HEK293 (cell line): ENCODE results near the gene UBE2G2.
A peak's percentile ranks its signal among the peaks of the same experiment; 100 is the strongest.

Source experiments
- CTCF ChIA-PET: fragments of 350-600 bp; formaldehyde crosslinking; extraction: SDS; loops from one replicate; lab custom pipeline; 2021; ENCODE audit warnings: antibody characterized with exemption; lab: Yijun Ruan, JAX
- POLR2A ChIA-PET: fragments of 300-600 bp; formaldehyde crosslinking; extraction: SDS; loops from one replicate; lab custom pipeline; 2020; ENCODE audit warnings: antibody characterized with exemption, inconsistent platforms; lab: Yijun Ruan, JAX
- H3K27ac ChIP-seq: fragments of 200-500 bp; sonication (Bioruptor generic); 2 replicates; pipeline ENCODE4 v1.5.1; 2014; ENCODE audit warnings: low read depth, low read length, control low read depth, inconsistent platforms; ENCODE audit errors: extremely low read depth
- H3K36me3 ChIP-seq, 2 experiments: fragments of 200-500 bp in 1 of 2; sonication (Bioruptor generic) in 1 of 2; 1 replicate in 1 of 2; 2 replicates in 1 of 2; pipeline ENCODE4 v1.5.1; 2014 to 2017; ENCODE audit warnings: inconsistent platforms in 2 of 2, low read length in 2 of 2; ENCODE audit not compliant: control insufficient read depth in 2 of 2, insufficient read depth in 1 of 2
- H3K4me1 ChIP-seq: fragments of 200-500 bp; sonication (Bioruptor generic); 2 replicates; pipeline ENCODE4 v1.5.1; 2014; ENCODE audit warnings: mild to moderate bottlenecking, low read length, inconsistent platforms; ENCODE audit not compliant: control insufficient read depth, insufficient read depth
- H3K4me3 ChIP-seq: 2 replicates; pipeline ENCODE4 v1.5.1; 2011; ENCODE audit warnings: low read depth, mild to moderate bottlenecking, control low read depth, low read length, moderate library complexity
- H3K9me3 ChIP-seq: fragments of 200-500 bp; sonication (Bioruptor generic); 2 replicates; pipeline ENCODE4 v1.5.1; 2014; ENCODE audit warnings: low read depth, low read length, inconsistent platforms; ENCODE audit not compliant: control insufficient read depth, insufficient read depth
- EGR2 ChIP-seq: fragments of 450-650 bp; formaldehyde crosslinking; IDR thresholded peaks from 2 replicates; pipeline ENCODE4 v1.5.1; 2016; ENCODE audit warnings: low read depth, missing biosample characterization, missing genetic modification characterization
- GLIS1 ChIP-seq: fragments of 450-650 bp; formaldehyde crosslinking; IDR thresholded peaks from 2 replicates; pipeline ENCODE4 v1.5.1; 2016; ENCODE audit warnings: missing biosample characterization, missing genetic modification characterization
- GLIS2 ChIP-seq: fragments of 450-650 bp; formaldehyde crosslinking; IDR thresholded peaks from 2 replicates; pipeline ENCODE4 v1.5.1; 2016; ENCODE audit warnings: missing biosample characterization, missing genetic modification characterization
- HIC1 ChIP-seq: fragments of 450-650 bp; formaldehyde crosslinking; IDR thresholded peaks from 2 replicates; pipeline ENCODE4 v1.5.1; 2016; ENCODE audit warnings: missing biosample characterization, missing genetic modification characterization
- KLF1 ChIP-seq: fragments of 450-650 bp; formaldehyde crosslinking; IDR thresholded peaks from 2 replicates; pipeline ENCODE4 v1.5.1; 2016; ENCODE audit warnings: missing biosample characterization, missing genetic modification characterization
- KLF10 ChIP-seq: fragments of 450-650 bp; IDR thresholded peaks from 2 replicates; pipeline ENCODE4 v1.5.1; 2018; ENCODE audit warnings: missing biosample characterization, mild to moderate bottlenecking, missing genetic modification characterization
- KLF9 ChIP-seq: fragments of 450-650 bp; formaldehyde crosslinking; IDR thresholded peaks from 2 replicates; pipeline ENCODE4 v1.5.1; 2016; ENCODE audit warnings: missing biosample characterization, missing genetic modification characterization, low read depth
- OSR2 ChIP-seq: fragments of 450-650 bp; formaldehyde crosslinking; IDR thresholded peaks from 2 replicates; pipeline ENCODE4 v1.5.1; 2016; ENCODE audit warnings: missing biosample characterization, missing genetic modification characterization
- PATZ1 ChIP-seq: fragments of 450-650 bp; formaldehyde crosslinking; IDR thresholded peaks from 2 replicates; pipeline ENCODE4 v1.5.1; 2016; ENCODE audit warnings: missing biosample characterization, missing genetic modification characterization
- SP2 ChIP-seq: fragments of 450-650 bp; formaldehyde crosslinking; IDR thresholded peaks from 2 replicates; pipeline ENCODE4 v1.5.1; 2016; ENCODE audit warnings: missing biosample characterization, missing genetic modification characterization
- SP3 ChIP-seq: fragments of 450-650 bp; formaldehyde crosslinking; IDR thresholded peaks from 2 replicates; pipeline ENCODE4 v1.5.1; 2016; ENCODE audit warnings: missing biosample characterization, missing genetic modification characterization
- SP7 ChIP-seq: fragments of 450-650 bp; formaldehyde crosslinking; IDR thresholded peaks from 2 replicates; pipeline ENCODE4 v1.5.1; 2016; ENCODE audit warnings: missing biosample characterization, missing genetic modification characterization
- ZBTB20 ChIP-seq: fragments of 450-650 bp; formaldehyde crosslinking; IDR thresholded peaks from 2 replicates; pipeline ENCODE4 v1.5.1; 2016; ENCODE audit warnings: missing biosample characterization, missing genetic modification characterization
- ZFHX2 ChIP-seq: fragments of 450-650 bp; formaldehyde crosslinking; conservative IDR thresholded peaks from 2 replicates; pipeline ENCODE4 v1.5.1; 2016; ENCODE audit warnings: missing biosample characterization, missing genetic modification characterization
- ZIC2 ChIP-seq: fragments of 450-650 bp; formaldehyde crosslinking; IDR thresholded peaks from 2 replicates; pipeline ENCODE4 v1.5.1; 2016; ENCODE audit warnings: missing biosample characterization, missing genetic modification characterization
- ZNF202 ChIP-seq: fragments of 450-650 bp; formaldehyde crosslinking; IDR thresholded peaks from 2 replicates; pipeline ENCODE4 v1.5.1; 2016; ENCODE audit warnings: missing biosample characterization, missing genetic modification characterization, borderline replicate concordance
- ZNF221 ChIP-seq: fragments of 450-650 bp; formaldehyde crosslinking; IDR thresholded peaks from 2 replicates; pipeline ENCODE4 v1.5.1; 2017; ENCODE audit warnings: missing biosample characterization, missing genetic modification characterization, borderline replicate concordance
- ZNF248 ChIP-seq: fragments of 450-650 bp; formaldehyde crosslinking; IDR thresholded peaks from 2 replicates; pipeline ENCODE4 v1.5.1; 2017; ENCODE audit warnings: missing biosample characterization, missing genetic modification characterization
- ZNF391 ChIP-seq: fragments of 450-650 bp; formaldehyde crosslinking; IDR thresholded peaks from 2 replicates; pipeline ENCODE4 v1.5.1; 2016; ENCODE audit warnings: low read depth, missing biosample characterization, missing genetic modification characterization, borderline replicate concordance
- ZNF423 ChIP-seq: fragments of 450-650 bp; formaldehyde crosslinking; IDR thresholded peaks from 2 replicates; pipeline ENCODE4 v1.5.1; 2016; ENCODE audit warnings: missing biosample characterization, missing genetic modification characterization
- ZNF600 ChIP-seq: fragments of 450-650 bp; formaldehyde crosslinking; IDR thresholded peaks from 2 replicates; pipeline ENCODE4 v1.5.1; 2016; ENCODE audit warnings: missing biosample characterization, missing genetic modification characterization
- ZNF621 ChIP-seq: fragments of 450-650 bp; formaldehyde crosslinking; IDR thresholded peaks from 2 replicates; pipeline ENCODE4 v1.5.1; 2017; ENCODE audit warnings: missing biosample characterization, missing genetic modification characterization
- ZNF747 ChIP-seq: fragments of 450-650 bp; formaldehyde crosslinking; IDR thresholded peaks from 2 replicates; pipeline ENCODE4 v1.5.1; 2016; ENCODE audit warnings: missing biosample characterization, missing genetic modification characterization
- ZNF785 ChIP-seq: fragments of 450-650 bp; formaldehyde crosslinking; IDR thresholded peaks from 2 replicates; pipeline ENCODE4 v1.5.1; 2016; ENCODE audit warnings: missing biosample characterization, missing genetic modification characterization
- TF ChIP-seq, protein P1 (sequence below): sonication (generic); formaldehyde crosslinking; IDR thresholded peaks from 2 replicates; pipeline ENCODE4 v1.8.1; 2022; ENCODE audit warnings: mild to moderate bottlenecking, moderate library complexity, missing genetic modification reagents
- TF ChIP-seq, protein P2 (sequence below): fragments of 450-650 bp; formaldehyde crosslinking; IDR thresholded peaks from 2 replicates; pipeline ENCODE4 v1.5.1; 2017; ENCODE audit warnings: missing biosample characterization, missing genetic modification characterization

The UBE2G2 gene

DNA sequence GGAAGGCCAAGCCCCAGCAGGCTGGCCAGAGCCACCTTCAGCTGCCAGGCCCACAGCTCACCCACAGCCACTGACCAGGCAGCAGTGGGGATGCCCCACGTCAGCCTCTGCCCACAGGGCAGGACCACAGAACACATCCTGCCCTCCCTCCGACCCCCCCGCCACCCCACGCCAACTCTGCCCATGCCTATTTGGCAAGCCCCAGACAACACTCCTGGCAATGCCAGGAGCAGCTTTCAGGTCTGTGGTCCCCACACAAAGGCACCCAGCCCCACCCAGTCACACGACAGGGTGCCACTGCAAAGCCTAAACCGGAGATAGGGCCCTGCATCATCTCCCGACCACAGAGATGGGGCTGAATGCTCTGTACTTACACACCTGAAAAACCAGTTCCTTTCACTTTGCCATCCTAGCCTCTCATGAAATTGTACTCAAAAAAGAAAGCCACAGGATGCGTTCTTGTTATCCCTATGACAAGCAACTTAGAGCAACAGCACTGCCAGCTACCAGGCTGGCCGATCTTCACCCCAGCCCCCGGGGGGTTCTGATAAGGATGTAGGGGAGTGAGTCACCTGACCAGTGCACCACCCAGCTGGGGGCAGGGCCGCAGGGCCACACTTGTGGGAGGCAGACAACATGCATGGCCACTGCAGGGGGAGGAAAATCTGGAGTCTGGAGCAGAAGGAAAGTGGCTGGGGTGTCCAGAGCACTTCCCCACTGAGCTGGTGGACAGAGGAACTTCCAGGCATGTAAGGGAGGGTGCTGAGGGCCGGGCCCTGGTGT is 36.2 kb downstream of the UBE2G2 start:
- peaks cover 6 to 16% of the 10 kb centered on the region in 2 experiments; a peak in 2 of 3 replicates for H3K36me3 ChIP-seq
- no peaks in the 10 kb centered on the region for H3K9me3 ChIP-seq
- no peak overlapping the region; the same call in 1 of the 2 replicates for H3K27ac ChIP-seq
- no peaks in the 10 kb centered on the region for H3K4me1 ChIP-seq
- ChIA-PET POLR2A (no interaction called here), CTCF (interaction anchor here (1.0 kb wide), 1 partner anchor 22 kb away, joined by 3 read pairs; no protein-coding TSS in a partner anchor)
- no peak overlapping the region for H3K4me3 ChIP-seq
- TF ChIP-seq PATZ1 (0 out of 2 replicates have a peak, but pooled peaks have one; percentile 13), ZNF221 (tag by site-specific recombination) (no peak), ZNF747 (tag by site-specific recombination) (no peak), ZNF621 (tag by site-specific recombination) (no peak), ZNF600 (tag by site-specific recombination) (0 out of 2 replicates have a peak, but pooled peaks have one; percentile 29), KLF1 (tag by site-specific recombination) (peak; percentile 42), SP7 (tag by site-specific recombination) (no peak), GLIS1 (tag by site-specific recombination) (peak; percentile 99), GLIS2 (peak; percentile 9; the same call in 1 of the 2 replicates), EGR2 (tag by site-specific recombination) (peak; percentile 14), ZNF423 (tag by site-specific recombination) (peak; percentile 61; the same call in 1 of the 2 replicates), ZIC2 (tag by site-specific recombination) (peak; percentile 95), ZNF202 (no peak), ZFHX2 (tag by site-specific recombination) (peak; percentile 12; the same call in 1 of the 2 replicates)
- TF ChIP-seq, protein P1, sequence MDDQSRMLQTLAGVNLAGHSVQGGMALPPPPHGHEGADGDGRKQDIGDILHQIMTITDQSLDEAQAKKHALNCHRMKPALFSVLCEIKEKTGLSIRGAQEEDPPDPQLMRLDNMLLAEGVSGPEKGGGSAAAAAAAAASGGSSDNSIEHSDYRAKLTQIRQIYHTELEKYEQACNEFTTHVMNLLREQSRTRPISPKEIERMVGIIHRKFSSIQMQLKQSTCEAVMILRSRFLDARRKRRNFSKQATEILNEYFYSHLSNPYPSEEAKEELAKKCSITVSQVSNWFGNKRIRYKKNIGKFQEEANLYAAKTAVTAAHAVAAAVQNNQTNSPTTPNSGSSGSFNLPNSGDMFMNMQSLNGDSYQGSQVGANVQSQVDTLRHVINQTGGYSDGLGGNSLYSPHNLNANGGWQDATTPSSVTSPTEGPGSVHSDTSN: no peak
- TF ChIP-seq, all 188 proteins: peak for 9

DNA sequence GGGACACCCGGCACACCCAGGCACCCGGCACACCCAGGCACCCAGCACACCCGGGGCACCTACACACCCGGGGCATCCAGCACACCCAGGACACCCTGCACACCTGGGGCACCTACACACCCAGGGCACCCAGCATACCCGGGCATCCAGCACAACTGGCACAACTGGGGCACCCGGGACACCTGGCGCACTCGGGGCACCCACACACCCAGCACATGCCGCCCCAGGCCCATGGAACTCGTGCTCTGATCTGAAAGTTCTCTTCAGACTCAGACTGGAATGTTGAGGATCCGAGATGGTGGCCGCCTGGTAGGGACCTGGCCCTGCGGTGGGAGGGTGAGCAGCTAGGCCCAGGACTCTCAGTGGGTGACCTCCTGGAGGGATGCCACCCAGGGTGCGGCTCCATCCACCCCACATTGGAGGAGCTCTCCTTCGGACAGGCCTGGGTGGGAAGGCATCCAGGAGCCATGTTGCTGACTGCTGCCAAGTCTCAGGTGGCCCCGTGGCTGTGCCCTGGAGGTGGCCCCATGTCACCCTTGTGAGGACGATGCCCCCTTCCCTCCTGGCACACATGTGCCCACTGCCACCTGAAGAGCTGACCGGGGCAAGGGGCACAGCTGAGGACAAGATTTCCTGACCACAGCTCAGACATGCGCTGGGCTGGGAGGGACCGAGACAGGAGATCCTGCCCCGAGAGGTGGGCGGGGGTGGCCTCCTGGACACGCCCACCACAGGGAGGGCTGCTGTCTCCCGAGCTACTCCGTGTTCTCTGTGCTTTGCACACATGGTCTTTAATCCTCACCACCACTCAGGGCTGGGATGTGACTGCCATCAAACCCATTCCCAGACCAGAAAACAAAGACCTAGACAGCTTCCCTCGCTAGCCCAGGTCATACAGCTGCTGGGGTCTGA is 37.0 kb downstream of the UBE2G2 start:
- ChIA-PET POLR2A (no interaction called here), CTCF (interaction anchor here (1.0 kb wide), 1 partner anchor 21 kb away, joined by 3 read pairs; no protein-coding TSS in a partner anchor)
- Histone ChIP-seq H3K9me3 (no peaks in the 10 kb centered on the region), H3K27ac (no peak overlapping the region), H3K36me3 (peaks cover 4 to 7% of the 10 kb centered on the region in 2 experiments; a peak in 2 of 3 replicates), H3K4me1 (no peaks in the 10 kb centered on the region), H3K4me3 (no peak overlapping the region)
- no peak for TF ChIP-seq ZNF785 (tag by site-specific recombination)
- TF ChIP-seq ZNF248 (tag by site-specific recombination): no peak
- TF ChIP-seq KLF9: peak; percentile 94
- peak; percentile 80 for TF ChIP-seq HIC1 (tag by site-specific recombination)
- TF ChIP-seq SP3: peak; percentile 49
- no peak for TF ChIP-seq ZBTB20 (tag by site-specific recombination)
- TF ChIP-seq OSR2 (tag by site-specific recombination): no peak
- TF ChIP-seq ZNF391 (tag by site-specific recombination): no peak
- TF ChIP-seq, protein P2, sequence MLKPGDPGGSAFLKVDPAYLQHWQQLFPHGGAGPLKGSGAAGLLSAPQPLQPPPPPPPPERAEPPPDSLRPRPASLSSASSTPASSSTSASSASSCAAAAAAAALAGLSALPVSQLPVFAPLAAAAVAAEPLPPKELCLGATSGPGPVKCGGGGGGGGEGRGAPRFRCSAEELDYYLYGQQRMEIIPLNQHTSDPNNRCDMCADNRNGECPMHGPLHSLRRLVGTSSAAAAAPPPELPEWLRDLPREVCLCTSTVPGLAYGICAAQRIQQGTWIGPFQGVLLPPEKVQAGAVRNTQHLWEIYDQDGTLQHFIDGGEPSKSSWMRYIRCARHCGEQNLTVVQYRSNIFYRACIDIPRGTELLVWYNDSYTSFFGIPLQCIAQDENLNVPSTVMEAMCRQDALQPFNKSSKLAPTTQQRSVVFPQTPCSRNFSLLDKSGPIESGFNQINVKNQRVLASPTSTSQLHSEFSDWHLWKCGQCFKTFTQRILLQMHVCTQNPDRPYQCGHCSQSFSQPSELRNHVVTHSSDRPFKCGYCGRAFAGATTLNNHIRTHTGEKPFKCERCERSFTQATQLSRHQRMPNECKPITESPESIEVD (tag by site-specific recombination): no peak
- TF ChIP-seq KLF10 (tag by site-specific recombination): peak; percentile 58; the same call in 1 of the 2 replicates
- peak; percentile 99 for TF ChIP-seq GLIS1 (tag by site-specific recombination)
- TF ChIP-seq ZIC2 (tag by site-specific recombination): peak; percentile 33
- peak; percentile 27; the same call in 1 of the 2 replicates for TF ChIP-seq EGR2 (tag by site-specific recombination)
- TF ChIP-seq KLF1 (tag by site-specific recombination): peak; percentile 68
- peak; percentile 37 for TF ChIP-seq SP2 (tag by site-specific recombination)
